Loucy (cell line): ENCODE measurements around the gene RGS6.

Source experiments
- H2AFZ ChIP-seq: fragments of 200-600 bp; sonication (generic); 2 replicates; pipeline ENCODE4 v1.6.0; 2016; ENCODE audit warnings: antibody characterized with exemption, mild to moderate bottlenecking, low read length, moderate library complexity
- H3F3A ChIP-seq: fragments of 200-600 bp; 2 replicates; pipeline ENCODE4 v1.6.0; 2016; ENCODE audit warnings: antibody characterized with exemption, low read depth, mild to moderate bottlenecking
- H3K27me3 ChIP-seq: fragments of 200-600 bp; sonication (generic); 2 replicates; pipeline ENCODE4 v1.6.1; 2014; ENCODE audit warnings: low read length, mild to moderate bottlenecking; ENCODE audit not compliant: insufficient read depth, poor library complexity, severe bottlenecking
- H3K36me3 ChIP-seq: fragments of 200-600 bp; sonication (generic); 2 replicates; pipeline ENCODE4 v1.6.1; 2016; ENCODE audit warnings: low read length; ENCODE audit not compliant: insufficient read depth
- H3K4me1 ChIP-seq: fragments of 200-600 bp; sonication (generic); 2 replicates; pipeline ENCODE4 v1.5.1; 2014; ENCODE audit warnings: low read length, mild to moderate bottlenecking; ENCODE audit not compliant: insufficient read depth, poor library complexity, severe bottlenecking
- H3K4me2 ChIP-seq: fragments of 200-600 bp; sonication (generic); 2 replicates; pipeline ENCODE4 v1.6.0; 2014; ENCODE audit warnings: antibody characterized with exemption, low read length, low read depth, mild to moderate bottlenecking; ENCODE audit not compliant: poor library complexity, severe bottlenecking
- H3K4me3 ChIP-seq: fragments of 200-600 bp; sonication (generic); 2 replicates; pipeline ENCODE4 v1.5.1; 2014; ENCODE audit warnings: low read length, mild to moderate bottlenecking, mixed read lengths; ENCODE audit not compliant: poor library complexity, severe bottlenecking
- H3K79me2 ChIP-seq: fragments of 200-600 bp; sonication (generic); 2 replicates; pipeline ENCODE4 v1.6.1; 2014; ENCODE audit warnings: low read length; ENCODE audit not compliant: insufficient read depth
- H3K9ac ChIP-seq: fragments of 200-600 bp; sonication (generic); 2 replicates; pipeline ENCODE4 v1.6.0; 2014; ENCODE audit warnings: mild to moderate bottlenecking, low read depth, low read length, moderate library complexity; ENCODE audit not compliant: poor library complexity, severe bottlenecking
- H3K9me2 ChIP-seq: fragments of 200-600 bp; sonication (generic); replicated peaks from 2 replicates; pipeline ENCODE4 v1.6.1; 2016; ENCODE audit warnings: low read depth, low read length, mixed read lengths
- H3K9me3 ChIP-seq: fragments of 200-600 bp; sonication (generic); 2 replicates; pipeline ENCODE4 v1.6.1; 2014; ENCODE audit warnings: mild to moderate bottlenecking, antibody characterized with exemption, low read length, low read depth; ENCODE audit not compliant: insufficient read depth
- H4K20me1 ChIP-seq: fragments of 200-600 bp; sonication (generic); 2 replicates; pipeline ENCODE4 v1.6.0; 2014; ENCODE audit warnings: antibody characterized with exemption, low read length, mild to moderate bottlenecking; ENCODE audit not compliant: insufficient read depth, poor library complexity, severe bottlenecking
- CTCF ChIP-seq: fragments of 200-600 bp; sonication (generic); conservative IDR thresholded peaks from 2 replicates; pipeline ENCODE4 v1.5.1; 2014; ENCODE audit warnings: mild to moderate bottlenecking, antibody characterized with exemption, low read length
- EZH2phosphoT487 ChIP-seq: fragments of 200-600 bp; IDR thresholded peaks from 2 replicates; pipeline ENCODE4 v1.6.1; 2018; ENCODE audit warnings: antibody characterized with exemption, mild to moderate bottlenecking, moderate library complexity, borderline replicate concordance

The RGS6 gene

GRCh38 chr14:72512281-72512680 is 580.1 kb downstream of the RGS6 start:
- H3K9me2 ChIP-seq: no peaks in the 10 kb centered on the region
- no peaks in the 10 kb centered on the region for H3K79me2 ChIP-seq
- H3K27me3 ChIP-seq: no peaks in the 10 kb centered on the region
- H4K20me1 ChIP-seq: no peaks in the 10 kb centered on the region
- no peaks in the 10 kb centered on the region for H3K36me3 ChIP-seq
- H3F3A ChIP-seq: no peaks in the 10 kb centered on the region
- H3K4me2 ChIP-seq: no peak overlapping the region
- no peak overlapping the region for H3K9ac ChIP-seq
- H2AFZ ChIP-seq: no peak overlapping the region
- H3K4me3 ChIP-seq: no peak overlapping the region
- no peaks in the 10 kb centered on the region for H3K9me3 ChIP-seq
- peaks cover 10% of the 10 kb centered on the region for H3K4me1 ChIP-seq
- TF ChIP-seq CTCF: no peak
- no peak for TF ChIP-seq EZH2phosphoT487

- no peaks in the 10 kb centered on the region for H3K9me3 ChIP-seq
- H3K4me3 ChIP-seq: no peak overlapping the region
- 0 out of 2 replicates have a peak, but pooled peaks cover under 1% of the 10 kb centered on the region for H3F3A ChIP-seq
- no peaks in the 10 kb centered on the region for H3K36me3 ChIP-seq
- H2AFZ ChIP-seq: no peak overlapping the region
- H3K9me2 ChIP-seq: no peaks in the 10 kb centered on the region
- peaks cover 17% of the 10 kb centered on the region for H3K4me1 ChIP-seq
- no peaks in the 10 kb centered on the region for H4K20me1 ChIP-seq
- H3K4me2 ChIP-seq: no peak overlapping the region
- no peak overlapping the region for H3K9ac ChIP-seq
- H3K27me3 ChIP-seq: no peaks in the 10 kb centered on the region
- H3K79me2 ChIP-seq: no peaks in the 10 kb centered on the region
- no peak for TF ChIP-seq EZH2phosphoT487
- TF ChIP-seq CTCF: no peak
Measured at GRCh38 chr14:72512925-72513324, 580.7 kb downstream of the RGS6 start.

GRCh38 chr14:72513346-72513745 is 581.1 kb downstream of the RGS6 start:
- Histone ChIP-seq H3K4me1 (peaks cover 21% of the 10 kb centered on the region), H2AFZ (no peak overlapping the region), H3K36me3 (no peaks in the 10 kb centered on the region), H3K9me3 (no peaks in the 10 kb centered on the region), H3K9me2 (no peaks in the 10 kb centered on the region), H3K9ac (no peak overlapping the region), H3F3A (peaks cover 4% of the 10 kb centered on the region), H3K4me3 (no peak overlapping the region), H4K20me1 (no peaks in the 10 kb centered on the region), H3K79me2 (no peaks in the 10 kb centered on the region), H3K27me3 (no peaks in the 10 kb centered on the region), H3K4me2 (no peak overlapping the region)
- TF ChIP-seq CTCF (no peak), EZH2phosphoT487 (no peak)
